Neural progenitor cell (in vitro differentiated cells): Measurements from ENCODE around the gene KDM4B. TPM values are rescaled to one million over a fixed set of nuclear protein-coding genes. Genes with fewer than 3 reads are reported as not detected.

Experiments
- DNase-seq: peaks from one replicate; pipeline ENCODE4 v3.0.0-alpha.2; 2016; ENCODE audit warnings: low spot score
- H2AFZ ChIP-seq: fragments of 200-600 bp; sonication (generic); replicated peaks from 2 replicates; pipeline ENCODE4 v1.6.1; 2016; ENCODE audit warnings: antibody characterized with exemption
- H3F3A ChIP-seq: fragments of 200-600 bp; sonication (generic); 2 replicates; pipeline ENCODE4 v1.6.1; 2016; ENCODE audit warnings: antibody characterized with exemption, low read depth
- H3K27ac ChIP-seq: fragments of 200-600 bp; sonication (generic); 2 replicates; pipeline ENCODE4 v1.5.1; 2016; ENCODE audit warnings: mild to moderate bottlenecking
- H3K27me3 ChIP-seq: fragments of 200-600 bp; sonication (generic); 2 replicates; pipeline ENCODE4 v1.6.1; 2016; ENCODE audit warnings: mild to moderate bottlenecking, moderate library complexity
- H3K36me3 ChIP-seq: fragments of 200-600 bp; sonication (generic); 2 replicates; pipeline ENCODE4 v1.5.1; 2016
- H3K4me1 ChIP-seq: fragments of 200-600 bp; sonication (generic); 2 replicates; pipeline ENCODE4 v1.6.1; 2016; ENCODE audit warnings: mixed run types
- H3K4me2 ChIP-seq: fragments of 200-600 bp; sonication (generic); 2 replicates; pipeline ENCODE4 v1.6.1; 2016
- H3K4me3 ChIP-seq: fragments of 200-600 bp; sonication (generic); 2 replicates; pipeline ENCODE4 v1.5.1; 2016
- H3K79me2 ChIP-seq: fragments of 200-600 bp; sonication (generic); 2 replicates; pipeline ENCODE4 v1.6.1; 2016; ENCODE audit warnings: low read depth
- H3K9ac ChIP-seq: fragments of 200-600 bp; sonication (generic); 2 replicates; pipeline ENCODE4 v1.6.1; 2016
- H3K9me3 ChIP-seq: fragments of 200-600 bp; sonication (generic); 2 replicates; pipeline ENCODE4 v1.5.1; 2016; ENCODE audit warnings: low read depth
- H4K20me1 ChIP-seq: fragments of 200-600 bp; sonication (generic); 2 replicates; pipeline ENCODE4 v1.6.1; 2016; ENCODE audit warnings: low read depth
- H3K27ac Mint-ChIP-seq: 3 replicates; pipeline ENCODE4 v1.8.0; 2021; ENCODE audit warnings: mixed read lengths
- H3K27me3 Mint-ChIP-seq: 2 replicates; pipeline ENCODE4 v1.8.0; 2022; ENCODE audit warnings: low read depth, mild to moderate bottlenecking, inconsistent platforms, moderate library complexity, mixed read lengths; ENCODE audit not compliant: insufficient read depth
- H3K36me3 Mint-ChIP-seq: 3 replicates; pipeline ENCODE4 v1.8.0; 2021; ENCODE audit warnings: mixed read lengths
- H3K4me1 Mint-ChIP-seq: 3 replicates; pipeline ENCODE4 v1.8.0; 2021; ENCODE audit warnings: mixed read lengths
- H3K4me3 Mint-ChIP-seq: 3 replicates; pipeline ENCODE4 v1.8.0; 2021; ENCODE audit warnings: mild to moderate bottlenecking, moderate library complexity, mixed read lengths
- H3K9me3 Mint-ChIP-seq: 3 replicates; pipeline ENCODE4 v1.8.0; 2020; ENCODE audit warnings: mixed read lengths
- EZH2 ChIP-seq: fragments of 200-600 bp; sonication (generic); IDR thresholded peaks from 2 replicates; pipeline ENCODE4 v1.6.1; 2017; ENCODE audit warnings: antibody characterized with exemption, mild to moderate bottlenecking, moderate library complexity
- EZH2phosphoT487 ChIP-seq: fragments of 200-600 bp; sonication (generic); IDR thresholded peaks from 2 replicates; pipeline ENCODE4 v1.6.1; 2017; ENCODE audit warnings: antibody characterized with exemption
- total RNA-seq: library from RNA; depleted of rRNA; stranded (reverse); fragments of >200 nt; gene quantifications from 2 replicates; pipeline ENCODE4 v1.2.3, GENCODE V29; 2015; ENCODE audit warnings: low replicate concordance
- TF ChIP-seq, protein P1 (sequence below): fragments of 200-600 bp; sonication (generic); IDR thresholded peaks from 2 replicates; pipeline ENCODE4 v1.5.1; 2017; ENCODE audit warnings: antibody characterized with exemption, mild to moderate bottlenecking

The KDM4B gene
- total RNA-seq, 1 donor from 2014 or later: 16.0 TPM

DNA sequence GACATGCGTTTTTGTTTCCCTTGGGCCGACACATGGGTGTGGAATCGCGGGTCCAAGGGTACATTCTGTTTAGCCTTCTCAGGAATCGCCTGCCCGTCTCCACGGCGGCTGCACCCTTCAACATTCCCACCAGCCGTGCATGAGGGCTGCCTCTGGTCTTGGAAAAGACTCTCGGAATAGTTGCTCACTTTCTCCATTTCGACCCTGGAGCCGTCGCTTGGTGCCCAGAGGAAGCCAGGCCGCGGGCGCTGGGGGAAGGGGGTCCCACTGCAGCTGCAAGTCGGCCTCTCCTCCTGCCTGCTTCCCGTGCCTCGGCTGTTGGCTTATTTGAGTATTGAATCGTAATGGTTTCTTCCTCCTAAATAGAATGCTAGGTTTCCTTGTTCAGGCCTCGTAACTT lies 51.5 kb downstream of the KDM4B start:
- Histone ChIP-seq H3K27ac (no peak overlapping the region), H3K36me3 (no peaks in the 10 kb centered on the region), H3K9me3 (no peaks in the 10 kb centered on the region), H3K27me3 (no peaks in the 10 kb centered on the region), H3F3A (peaks cover 6% of the 10 kb centered on the region), H3K4me2 (no peak overlapping the region), H3K79me2 (peaks cover 68% of the 10 kb centered on the region), H3K9ac (no peak overlapping the region), H3K4me1 (peaks cover 16% of the 10 kb centered on the region), H4K20me1 (peaks cover 56% of the 10 kb centered on the region), H3K4me3 (no peak overlapping the region), H2AFZ (no peak overlapping the region)
- Mint-ChIP-seq H3K4me1 (peaks cover 9% of the 10 kb centered on the region), H3K27ac (no peak overlapping the region), H3K9me3 (peaks cover 3% of the 10 kb centered on the region), H3K27me3 (peaks cover 7% of the 10 kb centered on the region), H3K36me3 (peaks cover 5% of the 10 kb centered on the region), H3K4me3 (no peak overlapping the region)
- no peak for DNase-seq
- TF ChIP-seq EZH2 (no peak), EZH2phosphoT487 (no peak)
- TF ChIP-seq, protein P1, sequence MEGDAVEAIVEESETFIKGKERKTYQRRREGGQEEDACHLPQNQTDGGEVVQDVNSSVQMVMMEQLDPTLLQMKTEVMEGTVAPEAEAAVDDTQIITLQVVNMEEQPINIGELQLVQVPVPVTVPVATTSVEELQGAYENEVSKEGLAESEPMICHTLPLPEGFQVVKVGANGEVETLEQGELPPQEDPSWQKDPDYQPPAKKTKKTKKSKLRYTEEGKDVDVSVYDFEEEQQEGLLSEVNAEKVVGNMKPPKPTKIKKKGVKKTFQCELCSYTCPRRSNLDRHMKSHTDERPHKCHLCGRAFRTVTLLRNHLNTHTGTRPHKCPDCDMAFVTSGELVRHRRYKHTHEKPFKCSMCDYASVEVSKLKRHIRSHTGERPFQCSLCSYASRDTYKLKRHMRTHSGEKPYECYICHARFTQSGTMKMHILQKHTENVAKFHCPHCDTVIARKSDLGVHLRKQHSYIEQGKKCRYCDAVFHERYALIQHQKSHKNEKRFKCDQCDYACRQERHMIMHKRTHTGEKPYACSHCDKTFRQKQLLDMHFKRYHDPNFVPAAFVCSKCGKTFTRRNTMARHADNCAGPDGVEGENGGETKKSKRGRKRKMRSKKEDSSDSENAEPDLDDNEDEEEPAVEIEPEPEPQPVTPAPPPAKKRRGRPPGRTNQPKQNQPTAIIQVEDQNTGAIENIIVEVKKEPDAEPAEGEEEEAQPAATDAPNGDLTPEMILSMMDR: no peak

DNA sequence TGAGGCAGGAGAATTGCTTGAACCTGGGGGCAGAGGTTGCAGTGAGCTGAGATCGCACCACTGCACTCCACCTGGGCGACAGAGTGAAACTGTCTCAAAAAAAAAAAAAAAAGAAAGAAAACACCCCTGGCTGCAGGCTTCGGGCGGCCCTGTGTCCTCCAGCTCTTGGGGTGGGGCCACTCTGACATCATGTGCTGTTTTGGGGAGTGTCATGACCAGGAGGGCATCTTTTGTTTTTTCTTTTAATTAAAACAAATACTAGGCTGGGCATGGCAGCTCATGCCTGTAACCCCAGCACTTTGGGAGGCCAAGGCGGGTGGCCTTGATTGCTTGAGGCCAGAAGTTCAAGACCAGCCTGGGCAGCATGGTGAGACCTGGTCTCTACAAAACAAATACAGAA lies 52.1 kb downstream of the KDM4B start:
- H3K9me3 Mint-ChIP-seq: peaks cover 3% of the 10 kb centered on the region
- TF ChIP-seq EZH2phosphoT487 (no peak), EZH2 (no peak)
- TF ChIP-seq, protein P1: no peak
- peaks cover 5% of the 10 kb centered on the region for H3K36me3 Mint-ChIP-seq
- Histone ChIP-seq H3K27ac (no peak overlapping the region), H4K20me1 (peaks cover 56% of the 10 kb centered on the region), H3K9me3 (no peaks in the 10 kb centered on the region), H3K4me1 (peaks cover 17% of the 10 kb centered on the region), H3K4me2 (no peak overlapping the region), H3K36me3 (no peaks in the 10 kb centered on the region), H3K27me3 (no peaks in the 10 kb centered on the region), H2AFZ (no peak overlapping the region), H3K79me2 (peaks cover 71% of the 10 kb centered on the region), H3K9ac (no peak overlapping the region), H3K4me3 (no peak overlapping the region), H3F3A (peaks cover 6% of the 10 kb centered on the region)
- peaks cover 12% of the 10 kb centered on the region for H3K4me1 Mint-ChIP-seq
- no peak for DNase-seq
- no peak overlapping the region for H3K27ac Mint-ChIP-seq
- no peak overlapping the region for H3K4me3 Mint-ChIP-seq
- H3K27me3 Mint-ChIP-seq: peaks cover 7% of the 10 kb centered on the region

DNA sequence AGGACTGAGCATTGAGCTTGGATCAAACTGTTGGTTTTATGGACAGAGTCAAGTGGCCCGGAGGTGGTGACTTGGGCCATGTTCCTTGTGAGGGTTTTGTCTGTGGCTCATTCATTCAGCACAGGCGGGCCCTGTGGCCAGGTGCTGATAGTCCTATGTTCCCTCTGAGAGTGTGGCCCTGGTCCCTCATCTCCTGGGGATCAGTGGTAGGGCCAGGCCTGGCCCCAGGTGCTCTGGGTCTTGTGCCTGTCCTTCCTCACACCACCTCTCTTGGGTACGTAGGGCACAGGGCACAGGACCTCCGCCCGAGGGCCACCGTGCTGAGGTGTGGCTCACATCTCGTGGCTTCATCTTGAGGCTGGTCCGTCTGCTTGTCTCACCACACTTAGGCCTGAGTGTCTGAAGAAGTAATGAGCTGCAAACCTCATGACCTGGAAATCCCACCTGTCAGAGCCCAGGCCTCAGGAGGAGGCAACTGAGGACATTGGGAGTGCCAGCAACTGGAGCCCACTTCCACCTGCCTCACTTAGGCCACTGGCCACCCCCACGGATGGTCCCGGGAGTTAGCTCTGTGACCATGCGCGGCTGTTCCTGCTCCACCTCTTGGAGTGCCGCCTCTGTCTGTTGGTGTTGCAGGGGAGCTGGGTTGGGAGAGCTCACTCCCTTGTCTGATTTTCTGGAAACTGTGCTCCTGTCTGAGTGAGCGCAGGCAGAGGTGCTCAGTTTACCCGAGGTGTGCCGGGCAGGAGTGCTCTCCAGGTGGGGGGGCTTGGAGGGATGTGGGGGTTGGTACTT lies 53.4 kb downstream of the KDM4B start:
- DNase-seq: no peak
- H3K27ac ChIP-seq: no peak overlapping the region
- H3K36me3 ChIP-seq: no peaks in the 10 kb centered on the region
- Mint-ChIP-seq H3K27ac (no peak overlapping the region), H3K9me3 (peaks cover 3% of the 10 kb centered on the region), H3K36me3 (peaks cover 5% of the 10 kb centered on the region), H3K4me3 (no peak overlapping the region), H3K27me3 (peaks cover 7% of the 10 kb centered on the region), H3K4me1 (peaks cover 15% of the 10 kb centered on the region)
- H3K4me1 ChIP-seq: peaks cover 17% of the 10 kb centered on the region
- no peaks in the 10 kb centered on the region for H3K27me3 ChIP-seq
- peaks cover 83% of the 10 kb centered on the region for H3K79me2 ChIP-seq
- peaks cover 60% of the 10 kb centered on the region for H4K20me1 ChIP-seq
- H3K9me3 ChIP-seq: no peaks in the 10 kb centered on the region
- H2AFZ ChIP-seq: no peak overlapping the region
- H3F3A ChIP-seq: peaks cover 6% of the 10 kb centered on the region
- H3K4me2 ChIP-seq: no peak overlapping the region
- H3K4me3 ChIP-seq: no peak overlapping the region
- H3K9ac ChIP-seq: no peak overlapping the region
- TF ChIP-seq EZH2 (no peak), EZH2phosphoT487 (no peak)
- TF ChIP-seq, protein P1: no peak
